Mesenchymal stem cell (in vitro differentiated cells and primary cell): ENCODE measurements around the gene EFNA2.

Source experiments
- DNase-seq: peaks from one replicate; pipeline ENCODE4 v3.0.0-alpha.2; 2013
- H2AFZ ChIP-seq: one replicate; pipeline ENCODE4 v1.6.1; 2013; ENCODE audit warnings: low read depth, mild to moderate bottlenecking, control low read depth, inconsistent platforms, low read length, moderate library complexity
- H2AK5ac ChIP-seq: 2 replicates; pipeline ENCODE4 v1.6.1; 2013; ENCODE audit warnings: low read length, moderate library complexity, mild to moderate bottlenecking, inconsistent platforms; ENCODE audit not compliant: severe bottlenecking
- H2BK120ac ChIP-seq: one replicate; pipeline ENCODE4 v1.6.1; 2013; ENCODE audit warnings: low read depth, mild to moderate bottlenecking, inconsistent platforms, low read length, moderate library complexity
- H2BK12ac ChIP-seq, 2 experiments: one replicate each; pipeline ENCODE4 v1.6.1; 2013; ENCODE audit warnings: inconsistent platforms in 2 of 2, low read length in 2 of 2, mild to moderate bottlenecking in 2 of 2, moderate library complexity in 2 of 2, control low read depth in 1 of 2
- H2BK15ac ChIP-seq: one replicate; pipeline ENCODE4 v1.6.1; 2013; ENCODE audit warnings: mild to moderate bottlenecking, low read depth, inconsistent platforms; ENCODE audit not compliant: poor library complexity, severe bottlenecking
- H2BK5ac ChIP-seq: 2 replicates; pipeline ENCODE4 v1.6.1; 2013; ENCODE audit warnings: low read depth, mild to moderate bottlenecking, low read length, control low read depth, inconsistent platforms; ENCODE audit not compliant: poor library complexity, severe bottlenecking
- H3K14ac ChIP-seq, 2 experiments: one replicate each; pipeline ENCODE4 v1.6.1; 2013; ENCODE audit warnings: inconsistent platforms in 2 of 2, low read length in 2 of 2, control low read depth in 1 of 2, mild to moderate bottlenecking in 1 of 2, moderate library complexity in 1 of 2
- H3K18ac ChIP-seq, 2 experiments: one replicate each; pipeline ENCODE4 v1.6.1; 2013; ENCODE audit warnings: inconsistent platforms in 2 of 2, low read length in 2 of 2, control low read depth in 1 of 2, low read depth in 1 of 2, mild to moderate bottlenecking in 1 of 2
- H3K23ac ChIP-seq, 2 experiments: one replicate each; pipeline ENCODE4 v1.6.1; 2013; ENCODE audit warnings: inconsistent platforms in 2 of 2, low read length in 2 of 2, mild to moderate bottlenecking in 2 of 2, moderate library complexity in 2 of 2, control low read depth in 1 of 2
- H3K27ac ChIP-seq: 2 replicates; pipeline ENCODE4 v1.5.1; 2013; ENCODE audit warnings: mild to moderate bottlenecking, moderate library complexity, low read length, control low read depth, inconsistent platforms; ENCODE audit not compliant: poor library complexity, severe bottlenecking
- H3K27me3 ChIP-seq, 2 experiments: 2 replicates each; pipeline versions ENCODE4 v1.6.1 to v1.7.0; 2013; ENCODE audit warnings: low read length in 2 of 2, mild to moderate bottlenecking in 2 of 2, moderate library complexity in 2 of 2, control low read depth in 1 of 2, inconsistent platforms in 1 of 2; ENCODE audit not compliant: control insufficient read depth in 1 of 2, insufficient read depth in 1 of 2
- H3K36me3 ChIP-seq, 2 experiments: 2 replicates each; pipeline versions ENCODE4 v1.6.1 to v1.7.0; 2013; ENCODE audit warnings: low read length in 2 of 2, control low read depth in 1 of 2, inconsistent platforms in 1 of 2, low read depth in 1 of 2, mild to moderate bottlenecking in 1 of 2; ENCODE audit not compliant: insufficient read depth in 2 of 2, control insufficient read depth in 1 of 2
- H3K4ac ChIP-seq, 2 experiments: one replicate each; pipeline ENCODE4 v1.6.1; 2013; ENCODE audit warnings: inconsistent platforms in 2 of 2, low read length in 2 of 2, mild to moderate bottlenecking in 2 of 2, moderate library complexity in 2 of 2, control low read depth in 1 of 2, low read depth in 1 of 2
- H3K4me1 ChIP-seq: 2 replicates; pipeline ENCODE4 v1.6.1; 2013; ENCODE audit warnings: low read depth, low read length, control low read depth; ENCODE audit not compliant: control insufficient read depth, insufficient read depth
- H3K4me2 ChIP-seq: 2 replicates; pipeline ENCODE4 v1.6.1; 2013; ENCODE audit warnings: low read length, mild to moderate bottlenecking, inconsistent platforms; ENCODE audit not compliant: poor library complexity, severe bottlenecking
- H3K4me3 ChIP-seq, 2 experiments: 2 replicates each; pipeline versions ENCODE4 v1.5.1 to v1.7.0; 2013; ENCODE audit warnings: low read length in 2 of 2, mild to moderate bottlenecking in 2 of 2, control low read depth in 1 of 2, low read depth in 1 of 2; ENCODE audit not compliant: insufficient read depth in 1 of 2
- H3K79me1 ChIP-seq: replicated peaks from 2 replicates; pipeline ENCODE4 v1.6.1; 2013; ENCODE audit warnings: mild to moderate bottlenecking, control low read depth, low read length, inconsistent platforms; ENCODE audit not compliant: poor library complexity, severe bottlenecking
- H3K9ac ChIP-seq: 2 replicates; pipeline ENCODE4 v1.7.0; 2013; ENCODE audit warnings: mild to moderate bottlenecking, low read length, moderate library complexity
- H3K9me3 ChIP-seq: 2 replicates; pipeline ENCODE4 v1.7.0; 2013; ENCODE audit warnings: mild to moderate bottlenecking, low read length; ENCODE audit not compliant: control insufficient read depth
- H4K8ac ChIP-seq: one replicate; pipeline ENCODE4 v1.6.1; 2013; ENCODE audit warnings: inconsistent platforms, mild to moderate bottlenecking, low read length, moderate library complexity
- H4K91ac ChIP-seq: one replicate; pipeline ENCODE4 v1.6.1; 2013; ENCODE audit warnings: mild to moderate bottlenecking, low read length, inconsistent platforms
- WGBS: methylation state at CpG from one replicate; pipeline ENCODE4 v1.1.7; 2013; ENCODE audit warnings: mixed read lengths; 5-methylcytosine and 5-hydroxymethylcytosine counted together

The EFNA2 gene

DNA sequence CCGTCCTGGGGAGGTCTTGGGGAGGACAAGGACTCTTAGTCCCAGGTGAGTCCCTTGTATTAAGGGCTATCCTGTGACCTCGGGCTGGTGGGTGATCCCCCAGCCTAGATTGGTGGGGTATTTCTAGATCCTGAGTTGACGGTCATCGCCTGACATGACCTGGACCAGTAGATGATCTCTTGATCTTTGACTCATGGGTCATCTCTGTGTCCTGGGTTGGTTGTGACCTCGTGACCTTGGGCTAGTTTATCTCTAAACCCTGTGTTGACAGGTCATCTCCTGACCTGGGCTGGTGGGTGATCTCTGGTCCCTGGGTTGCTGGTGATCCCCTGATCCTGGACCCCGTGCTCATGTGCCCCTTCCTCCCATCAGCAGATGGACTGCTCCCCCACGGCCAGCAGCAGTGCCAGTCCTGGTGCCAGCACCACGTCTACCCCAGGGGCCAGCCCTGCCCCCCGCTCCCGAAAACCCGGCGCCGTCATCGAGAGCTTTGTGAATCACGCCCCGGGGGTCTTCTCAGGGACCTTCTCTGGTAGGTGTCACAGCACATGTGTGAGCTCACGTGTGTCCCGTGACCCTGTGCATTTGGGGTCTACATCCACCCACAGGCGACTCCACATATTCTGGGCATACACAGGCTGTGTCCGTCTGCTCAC is 31.0 kb upstream of the EFNA2 start:
- H4K91ac ChIP-seq: peak overlapping the region; percentile 86
- no peak overlapping the region for H3K14ac ChIP-seq
- H3K18ac ChIP-seq: peak overlapping the region; percentile 65 to 86
- H3K9me3 ChIP-seq: no peaks in the 10 kb centered on the region
- DNase-seq: no peak
- H3K27ac ChIP-seq: peak overlapping the region; percentile 13
- H3K4me2 ChIP-seq: peak overlapping the region; percentile 20
- peak overlapping the region; percentile 96 for H3K9ac ChIP-seq
- H3K27me3 ChIP-seq: no peaks in the 10 kb centered on the region
- peaks cover 51 to 92% of the 10 kb centered on the region in 2 experiments for H3K36me3 ChIP-seq
- peak overlapping the region in 1 of 2 experiments; percentile 68 for H2BK12ac ChIP-seq
- H2BK5ac ChIP-seq: no peak overlapping the region
- H3K4me3 ChIP-seq: peak overlapping the region in 1 of 2 experiments; percentile 73
- no peaks in the 10 kb centered on the region for H3K79me1 ChIP-seq
- H4K8ac ChIP-seq: peak overlapping the region; percentile 59
- no peak overlapping the region for H2AFZ ChIP-seq
- WGBS: 89% methylated on average over 20 of the region's 20 CpGs
- no peak overlapping the region for H3K23ac ChIP-seq
- peak overlapping the region; percentile 95 for H2BK120ac ChIP-seq
- no peak overlapping the region for H2BK15ac ChIP-seq
- peak overlapping the region in 1 of 2 experiments; percentile 52 for H3K4ac ChIP-seq
- peaks cover 55% of the 10 kb centered on the region for H3K4me1 ChIP-seq
- H2AK5ac ChIP-seq: peak overlapping the region; percentile 62

DNA sequence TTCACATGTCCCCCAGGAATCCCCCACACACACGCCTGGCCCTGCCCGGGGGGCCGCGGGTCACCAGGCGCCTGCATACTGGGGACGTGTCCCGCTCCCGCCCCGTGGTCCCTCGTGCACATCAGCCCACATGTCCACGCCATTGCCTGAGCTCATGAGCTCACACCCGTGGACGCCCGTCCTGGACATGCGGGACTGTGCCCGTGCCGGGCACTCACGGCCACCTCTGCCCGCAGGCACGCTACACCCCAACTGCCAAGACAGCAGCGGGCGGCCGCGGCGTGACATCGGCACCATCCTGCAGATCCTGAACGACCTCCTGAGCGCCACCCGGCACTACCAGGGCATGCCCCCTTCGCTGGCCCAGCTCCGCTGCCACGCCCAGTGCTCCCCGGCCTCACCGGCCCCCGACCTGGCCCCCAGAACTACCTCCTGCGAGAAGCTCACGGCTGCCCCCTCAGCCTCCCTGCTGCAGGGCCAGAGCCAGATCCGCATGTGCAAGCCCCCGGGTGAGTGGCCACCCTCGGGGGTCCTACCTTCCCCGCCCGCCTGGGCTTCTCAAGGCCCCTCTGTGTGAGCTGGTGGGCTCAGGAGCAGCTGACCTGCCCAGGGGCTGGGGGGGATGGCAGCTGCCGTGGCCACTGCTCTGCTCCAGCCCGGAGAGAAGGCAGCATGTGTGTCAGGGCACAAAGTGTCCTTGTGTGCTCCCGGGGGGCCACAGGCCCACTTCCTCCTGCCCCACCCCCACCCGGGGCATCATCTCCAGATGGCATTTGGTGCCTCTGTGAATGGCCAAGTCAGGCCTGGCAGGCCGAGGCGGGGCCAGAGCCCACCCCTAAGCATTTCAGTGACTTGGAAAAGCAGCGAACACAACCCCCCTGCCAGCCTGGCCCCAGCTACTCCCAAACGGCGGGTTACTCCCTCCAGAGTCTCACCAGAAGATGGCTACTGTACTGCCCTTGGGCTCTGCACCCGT is 30.2 kb upstream of the EFNA2 start:
- H2BK5ac ChIP-seq: no peak overlapping the region
- no peak overlapping the region for H2AFZ ChIP-seq
- H3K4me3 ChIP-seq: peak overlapping the region in 1 of 2 experiments; percentile 73
- H3K79me1 ChIP-seq: peaks cover 1% of the 10 kb centered on the region
- no peak for DNase-seq
- H2BK15ac ChIP-seq: peak overlapping the region; percentile 6
- H3K4me2 ChIP-seq: no peak overlapping the region
- peak overlapping the region in 1 of 2 experiments; percentile 29 for H2BK12ac ChIP-seq
- H4K8ac ChIP-seq: peak overlapping the region; percentile 82
- no peaks in the 10 kb centered on the region for H3K9me3 ChIP-seq
- no peak overlapping the region for H3K4ac ChIP-seq
- H3K14ac ChIP-seq: peak overlapping the region in 1 of 2 experiments; percentile 80
- peak overlapping the region; percentile 96 for H3K9ac ChIP-seq
- peak overlapping the region; percentile 37 for H3K27ac ChIP-seq
- WGBS: 90% methylated on average over 52 of the region's 52 CpGs
- peaks cover 62% of the 10 kb centered on the region for H3K4me1 ChIP-seq
- peak overlapping the region; percentile 65 for H4K91ac ChIP-seq
- no peak overlapping the region for H3K23ac ChIP-seq
- peak overlapping the region; percentile 3 for H2AK5ac ChIP-seq
- peak overlapping the region; percentile 13 for H2BK120ac ChIP-seq
- H3K36me3 ChIP-seq: peaks cover 51 to 87% of the 10 kb centered on the region in 2 experiments
- H3K27me3 ChIP-seq: no peaks in the 10 kb centered on the region
- peak overlapping the region; percentile 45 to 86 for H3K18ac ChIP-seq

DNA sequence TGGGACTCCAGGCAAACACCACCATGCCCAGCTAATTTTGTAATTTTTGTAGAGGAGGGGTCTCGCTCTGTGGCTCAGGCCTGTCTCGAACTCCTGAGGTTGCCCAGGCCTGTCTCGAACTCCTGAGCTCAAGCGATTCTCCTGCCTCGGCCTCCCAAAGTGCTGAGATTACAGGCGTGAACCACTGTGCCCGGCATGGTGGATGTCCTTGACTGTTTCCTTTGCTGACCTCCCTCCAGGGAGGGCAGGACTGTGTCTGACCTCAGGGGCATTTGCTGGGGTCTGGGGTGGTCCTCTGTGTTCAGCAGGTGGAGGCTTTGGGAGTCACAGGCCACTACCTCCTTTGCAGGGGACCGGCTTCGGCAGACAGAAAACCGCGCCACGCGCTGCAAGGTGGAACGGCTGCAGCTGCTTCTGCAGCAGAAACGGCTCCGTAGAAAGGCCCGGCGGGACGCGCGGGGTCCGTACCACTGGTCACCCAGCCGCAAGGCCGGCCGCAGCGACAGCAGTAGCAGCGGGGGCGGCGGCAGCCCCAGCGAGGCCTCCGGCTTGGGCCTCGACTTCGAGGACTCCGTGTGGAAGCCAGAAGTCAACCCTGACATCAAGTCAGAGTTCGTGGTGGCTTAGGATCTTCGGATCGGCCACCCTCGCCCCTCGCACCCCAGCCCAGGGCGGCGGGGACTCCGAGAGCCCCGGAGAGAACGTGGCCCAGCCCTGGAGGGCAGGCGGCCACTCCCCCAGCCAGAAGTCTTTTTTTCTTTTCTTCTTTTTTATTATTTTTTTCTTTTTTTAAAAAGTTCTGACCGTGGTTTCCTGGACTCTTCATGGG is 28.8 kb upstream of the EFNA2 start:
- H3K27me3 ChIP-seq: no peaks in the 10 kb centered on the region
- H2BK120ac ChIP-seq: peak overlapping the region; percentile 19
- H3K4me3 ChIP-seq: peak overlapping the region in 1 of 2 experiments; percentile 9
- peak overlapping the region; percentile 35 for H4K91ac ChIP-seq
- H3K36me3 ChIP-seq: peaks cover 44 to 73% of the 10 kb centered on the region in 2 experiments
- DNase-seq: no peak
- H3K23ac ChIP-seq: no peak overlapping the region
- H3K4me1 ChIP-seq: peaks cover 73% of the 10 kb centered on the region
- H3K79me1 ChIP-seq: peaks cover 4% of the 10 kb centered on the region
- H3K18ac ChIP-seq: peak overlapping the region in 1 of 2 experiments; percentile 4
- 89% methylated on average over 44 of the region's 46 CpGs for WGBS
- no peaks in the 10 kb centered on the region for H3K9me3 ChIP-seq
- H2BK12ac ChIP-seq: peak overlapping the region; percentile 21 to 40
- peak overlapping the region in 1 of 2 experiments; percentile 79 for H3K4ac ChIP-seq
- no peak overlapping the region for H2BK5ac ChIP-seq
- H3K4me2 ChIP-seq: no peak overlapping the region
- H2AK5ac ChIP-seq: no peak overlapping the region
- no peak overlapping the region for H2AFZ ChIP-seq
- peak overlapping the region; percentile 33 for H4K8ac ChIP-seq
- peak overlapping the region; percentile 81 for H3K9ac ChIP-seq
- no peak overlapping the region for H3K14ac ChIP-seq
- H2BK15ac ChIP-seq: no peak overlapping the region
- no peak overlapping the region for H3K27ac ChIP-seq
